Fibroblast of skin of right quadriceps (primary cell): ENCODE measurements around the gene ISLR2.
"Not testable (repeated sequence)": the region's sequence is repeated elsewhere in the genome, so short reads cannot be mapped to it uniquely, and the experiment has no call there.

ENCODE experiments used
- DNase-seq: peaks from one replicate; pipeline ENCODE4 v3.0.0-alpha.2; 2013

The ISLR2 gene

DNA sequence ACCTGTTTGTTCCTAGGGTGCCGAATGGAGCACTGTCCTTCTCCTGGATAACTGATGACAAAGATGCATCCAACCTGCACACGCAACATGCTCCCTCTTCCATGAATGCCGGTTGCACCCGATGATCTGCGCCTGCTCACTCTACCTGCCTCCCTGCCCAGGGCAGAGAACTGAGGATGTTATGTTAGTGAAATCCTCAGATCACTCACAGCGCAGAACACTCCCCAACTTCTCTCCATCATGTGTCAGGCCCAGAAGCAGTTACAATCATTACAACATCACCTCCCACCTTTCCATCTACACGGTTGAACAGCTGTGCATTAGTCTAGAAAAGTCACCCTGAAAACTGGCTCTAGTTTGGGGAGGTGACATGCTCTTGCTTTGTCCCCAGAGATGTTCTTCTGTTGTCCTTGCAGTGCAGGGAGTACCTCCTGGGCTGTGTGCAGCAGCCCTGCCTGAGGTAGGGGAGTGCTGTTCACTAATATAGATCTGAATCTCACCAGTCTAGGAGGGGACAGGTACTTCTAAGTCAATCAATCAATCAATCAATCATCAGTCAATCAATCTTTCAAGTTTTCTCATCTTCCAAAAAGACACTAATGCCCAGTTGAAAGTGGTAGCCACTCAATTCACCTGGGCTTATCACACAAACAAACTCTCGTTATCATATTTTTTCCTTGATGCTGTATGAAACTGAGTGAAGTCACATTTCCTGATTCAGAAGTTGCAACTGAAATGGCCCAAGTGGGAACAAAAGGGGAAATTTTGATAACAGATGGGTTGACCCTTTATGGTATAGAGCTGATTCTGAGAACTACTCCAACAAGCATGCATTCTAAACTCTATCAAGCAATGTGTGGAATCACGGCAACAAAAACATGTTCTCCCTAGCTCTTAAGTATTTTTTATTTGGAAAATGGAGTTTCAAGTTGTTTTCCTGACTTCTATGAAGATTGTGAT is 27.8 kb downstream of the ISLR2 start:
- DNase-seq: no peak

GRCh38 chr15:74158855-74159650 is 28.7 kb downstream of the ISLR2 start:
- DNase-seq: no peak

GRCh38 chr15:74159773-74160172 is 29.4 kb downstream of the ISLR2 start:
- DNase-seq: no peak

GRCh38 chr15:74160390-74160789 is 30.0 kb downstream of the ISLR2 start:
- not testable (repeated sequence) for DNase-seq

DNA sequence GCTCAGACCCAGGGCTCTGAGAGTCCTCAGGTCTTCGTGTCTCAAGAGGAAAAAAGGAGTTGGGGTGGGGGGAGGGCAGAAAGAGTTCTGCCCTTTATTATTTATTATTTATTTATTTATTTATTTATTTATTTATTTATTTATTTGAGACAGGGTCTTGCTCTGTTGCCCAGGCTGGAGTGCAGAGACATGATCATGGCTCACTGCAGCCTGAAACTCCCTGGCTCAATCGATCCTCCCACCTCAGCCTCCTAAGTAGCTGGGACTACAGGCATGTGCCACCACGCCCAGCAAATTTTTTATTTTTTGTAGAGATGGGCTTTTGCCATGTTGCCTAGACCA is 31.8 kb downstream of the ISLR2 start:
- DNase-seq: not testable (repeated sequence)

DNA sequence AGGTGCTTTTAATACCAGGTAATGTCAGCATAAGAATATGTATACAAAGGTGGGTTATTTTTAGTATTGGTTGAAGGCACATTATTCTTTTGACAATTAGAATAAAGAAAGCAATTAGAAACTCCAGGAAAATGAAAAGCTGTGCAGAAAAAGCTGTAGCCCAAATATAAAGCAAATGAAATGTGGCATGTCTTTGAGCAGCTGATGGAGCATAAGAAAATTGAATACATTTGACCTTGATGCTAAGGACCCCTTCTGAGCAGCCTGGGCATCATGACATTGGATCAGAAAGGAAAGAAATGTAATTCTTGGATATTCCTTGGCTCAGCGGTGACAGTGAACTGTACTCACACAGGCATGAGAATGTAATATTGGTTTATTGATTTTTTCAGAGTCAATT is 35.1 kb downstream of the ISLR2 start:
- no peak for DNase-seq

- no peak for DNase-seq
These were observed 37.5 kb downstream of the ISLR2 start for GRCh38 chr15:74167891-74168331.

DNA sequence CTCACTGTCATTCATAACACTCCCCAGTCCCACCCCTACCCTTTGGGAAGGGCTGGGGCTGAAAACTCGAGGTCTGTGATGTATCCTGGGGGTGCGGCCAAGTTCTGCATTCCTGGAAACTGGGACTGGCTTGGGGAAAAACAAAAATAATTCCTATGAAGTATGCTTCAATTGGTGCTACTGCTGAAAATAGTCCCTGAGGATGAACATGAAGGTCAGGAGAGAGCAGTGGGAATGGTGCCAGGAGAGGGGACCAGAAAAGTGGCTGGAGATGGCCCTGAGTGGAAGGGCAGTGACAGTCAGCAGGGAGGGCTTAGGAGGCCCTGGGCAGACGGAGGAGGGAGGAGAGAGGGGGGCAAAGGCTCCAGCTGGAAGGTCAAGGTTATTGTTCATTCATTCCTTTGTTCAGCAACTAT is 38.3 kb downstream of the ISLR2 start:
- no peak for DNase-seq

DNA sequence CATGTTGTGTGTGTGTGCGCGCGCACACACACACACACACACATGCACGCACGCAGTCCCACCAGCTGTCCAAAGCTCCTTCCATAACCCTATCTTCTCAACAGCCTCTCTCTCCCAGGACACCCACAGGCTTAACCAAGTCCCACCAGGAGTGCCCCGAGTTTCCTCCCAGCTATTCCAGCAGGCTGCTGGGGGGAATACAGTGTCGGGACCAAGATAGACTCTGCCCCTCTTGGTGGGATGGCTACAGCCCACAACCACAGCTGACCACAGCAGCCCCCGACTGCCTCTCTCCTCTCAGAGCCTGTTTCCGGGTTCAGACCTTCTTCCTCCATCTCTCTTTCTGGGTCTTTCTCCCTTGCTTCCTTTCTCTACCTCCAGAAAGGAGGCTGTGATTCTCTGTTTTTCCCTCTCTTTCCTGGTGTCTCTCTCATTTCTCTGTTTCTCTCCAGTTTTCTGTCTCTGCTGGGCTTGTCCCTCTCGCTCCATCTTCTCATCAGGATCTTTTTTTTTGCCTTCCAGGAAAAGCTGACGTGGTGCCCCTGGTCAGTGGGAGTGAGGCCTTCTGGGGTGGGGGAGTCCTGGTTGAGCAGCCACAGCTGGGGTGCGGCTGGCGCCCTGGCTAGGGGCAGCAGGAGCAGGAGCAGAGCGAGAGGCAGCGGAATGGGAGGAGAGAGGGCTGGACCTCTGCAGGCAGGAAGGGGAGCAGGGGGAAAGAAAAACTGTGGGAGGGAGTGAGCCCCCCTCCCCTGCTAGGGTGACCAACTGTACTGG is 39.9 kb downstream of the ISLR2 start:
- no peak for DNase-seq

- no peak for DNase-seq
These were observed 40.6 kb downstream of the ISLR2 start for GRCh38 chr15:74170875-74171578.

DNA sequence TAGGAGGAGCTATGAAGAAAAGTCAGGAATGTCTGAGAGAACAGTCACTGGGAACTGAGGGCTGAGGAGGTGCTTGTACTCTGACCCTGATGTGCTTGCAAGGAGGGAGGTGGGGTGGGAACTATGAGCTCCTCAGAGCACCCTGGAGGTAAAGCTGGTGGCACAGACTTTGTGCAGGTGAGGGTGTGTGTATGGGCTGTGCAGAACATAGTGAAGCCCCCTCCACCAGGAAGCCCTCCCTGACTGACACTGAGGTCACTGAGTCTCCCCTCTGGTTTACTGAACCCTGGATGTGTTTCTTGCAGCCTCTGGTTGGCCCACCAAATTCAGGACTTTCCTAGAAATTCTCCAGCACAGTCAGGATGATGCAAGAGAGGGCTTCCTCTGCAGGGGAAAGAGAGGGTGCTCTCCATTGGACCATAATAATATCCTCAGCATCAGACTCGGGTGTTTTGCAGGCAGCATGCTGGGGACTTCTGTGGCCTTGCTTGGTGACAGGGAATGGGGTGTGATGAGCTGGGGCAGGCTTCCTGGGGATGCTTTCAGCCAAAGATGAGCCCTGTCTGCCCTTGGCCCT is 41.7 kb downstream of the ISLR2 start:
- no peak for DNase-seq

- DNase-seq: peak; percentile 63
These were observed 42.5 kb downstream of the ISLR2 start for GRCh38 chr15:74172701-74173379.

GRCh38 chr15:74173380-74174218 is 43.2 kb downstream of the ISLR2 start, which contains the start of gene ISLR:
Gene ISLR (plus strand): TSS chr15:74173710. CDS start chr15:74174859, 1,149 bp downstream.
- DNase-seq: peak; percentile 82

DNA sequence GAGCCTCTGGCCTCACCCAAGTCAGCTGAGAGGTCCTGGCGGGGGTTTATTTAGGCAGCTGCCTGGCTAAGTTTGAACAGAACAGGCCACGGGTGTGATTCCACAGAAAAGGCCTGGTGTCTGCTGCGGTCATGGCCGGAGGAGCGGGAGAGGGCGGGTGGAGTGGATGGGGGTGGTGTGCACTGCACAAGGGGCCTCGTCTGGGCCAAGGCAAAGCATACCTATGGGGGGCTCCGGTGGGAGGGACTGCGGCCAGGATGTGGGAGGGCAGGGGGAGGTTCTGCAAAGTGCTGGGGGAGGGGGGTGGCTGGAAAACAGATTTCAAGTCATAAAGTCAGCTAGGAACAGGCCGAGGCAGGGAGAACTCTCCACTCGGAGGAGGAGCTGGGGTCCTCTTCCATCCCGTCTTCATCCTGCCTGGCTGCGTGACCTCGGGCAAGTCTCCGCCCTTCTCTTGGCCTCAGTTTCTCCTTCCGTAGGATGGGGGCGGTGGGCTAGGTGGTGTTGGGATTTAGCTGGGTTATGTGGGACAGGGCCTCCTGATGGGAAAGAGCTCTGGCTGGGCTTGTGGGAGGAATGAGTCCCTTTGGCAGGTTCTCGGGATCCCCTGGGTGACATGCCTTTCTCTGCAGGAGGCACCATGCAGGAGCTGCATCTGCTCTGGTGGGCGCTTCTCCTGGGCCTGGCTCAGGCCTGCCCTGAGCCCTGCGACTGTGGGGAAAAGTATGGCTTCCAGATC is 44.0 kb downstream of the ISLR2 start:
- DNase-seq: peak; percentile 66

GRCh38 chr15:74174958-74175253 is 44.5 kb downstream of the ISLR2 start:
- no peak for DNase-seq

DNA sequence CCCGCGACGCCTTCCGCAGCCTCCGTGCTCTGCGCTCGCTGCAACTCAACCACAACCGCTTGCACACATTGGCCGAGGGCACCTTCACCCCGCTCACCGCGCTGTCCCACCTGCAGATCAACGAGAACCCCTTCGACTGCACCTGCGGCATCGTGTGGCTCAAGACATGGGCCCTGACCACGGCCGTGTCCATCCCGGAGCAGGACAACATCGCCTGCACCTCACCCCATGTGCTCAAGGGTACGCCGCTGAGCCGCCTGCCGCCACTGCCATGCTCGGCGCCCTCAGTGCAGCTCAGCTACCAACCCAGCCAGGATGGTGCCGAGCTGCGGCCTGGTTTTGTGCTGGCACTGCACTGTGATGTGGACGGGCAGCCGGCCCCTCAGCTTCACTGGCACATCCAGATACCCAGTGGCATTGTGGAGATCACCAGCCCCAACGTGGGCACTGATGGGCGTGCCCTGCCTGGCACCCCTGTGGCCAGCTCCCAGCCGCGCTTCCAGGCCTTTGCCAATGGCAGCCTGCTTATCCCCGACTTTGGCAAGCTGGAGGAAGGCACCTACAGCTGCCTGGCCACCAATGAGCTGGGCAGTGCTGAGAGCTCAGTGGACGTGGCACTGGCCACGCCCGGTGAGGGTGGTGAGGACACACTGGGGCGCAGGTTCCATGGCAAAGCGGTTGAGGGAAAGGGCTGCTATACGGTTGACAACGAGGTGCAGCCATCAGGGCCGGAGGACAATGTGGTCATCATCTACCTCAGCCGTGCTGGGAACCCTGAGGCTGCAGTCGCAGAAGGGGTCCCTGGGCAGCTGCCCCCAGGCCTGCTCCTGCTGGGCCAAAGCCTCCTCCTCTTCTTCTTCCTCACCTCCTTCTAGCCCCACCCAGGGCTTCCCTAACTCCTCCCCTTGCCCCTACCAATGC is 45.1 kb downstream of the ISLR2 start:
- DNase-seq: no peak

DNA sequence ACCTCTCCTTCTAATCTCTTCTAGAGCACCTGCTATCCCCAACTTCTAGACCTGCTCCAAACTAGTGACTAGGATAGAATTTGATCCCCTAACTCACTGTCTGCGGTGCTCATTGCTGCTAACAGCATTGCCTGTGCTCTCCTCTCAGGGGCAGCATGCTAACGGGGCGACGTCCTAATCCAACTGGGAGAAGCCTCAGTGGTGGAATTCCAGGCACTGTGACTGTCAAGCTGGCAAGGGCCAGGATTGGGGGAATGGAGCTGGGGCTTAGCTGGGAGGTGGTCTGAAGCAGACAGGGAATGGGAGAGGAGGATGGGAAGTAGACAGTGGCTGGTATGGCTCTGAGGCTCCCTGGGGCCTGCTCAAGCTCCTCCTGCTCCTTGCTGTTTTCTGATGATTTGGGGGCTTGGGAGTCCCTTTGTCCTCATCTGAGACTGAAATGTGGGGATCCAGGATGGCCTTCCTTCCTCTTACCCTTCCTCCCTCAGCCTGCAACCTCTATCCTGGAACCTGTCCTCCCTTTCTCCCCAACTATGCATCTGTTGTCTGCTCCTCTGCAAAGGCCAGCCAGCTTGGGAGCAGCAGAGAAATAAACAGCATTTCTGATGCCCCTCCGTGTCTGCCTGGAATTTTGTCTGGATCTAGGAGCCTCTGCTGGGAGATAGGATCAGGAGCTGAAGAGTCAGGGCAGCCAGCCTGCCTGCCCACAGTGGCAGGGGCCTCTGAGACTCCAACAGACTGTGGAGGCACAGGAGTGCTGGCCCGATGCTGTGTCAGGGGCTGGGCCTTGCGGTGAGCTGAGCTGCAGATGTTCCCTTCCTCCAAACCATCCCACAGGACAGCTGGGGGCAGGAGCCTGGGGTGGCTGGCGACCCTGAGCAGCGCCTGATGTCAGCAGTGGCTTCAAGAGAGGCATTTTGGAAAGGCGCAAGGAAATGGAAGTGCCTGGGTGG is 46.2 kb downstream of the ISLR2 start:
- DNase-seq: peak; percentile 31
